CD8-positive, alpha-beta memory T cell (primary cell): Measurements from ENCODE around the gene ATP6AP2. TPM values are rescaled to one million over a fixed set of nuclear protein-coding genes. Genes with fewer than 3 reads are reported as not detected.

ENCODE experiments used
- CTCF ChIA-PET: fragments of 350-600 bp; sonication (Branson Sonifier 250); formaldehyde crosslinking; loops from one replicate; lab custom pipeline; 2021; ENCODE audit warnings: antibody characterized with exemption; lab: Charles Lee
- POLR2A ChIA-PET: fragments of 350-600 bp; sonication (Branson Sonifier 250); formaldehyde crosslinking; loops from one replicate; lab custom pipeline; 2021; ENCODE audit warnings: antibody characterized with exemption; lab: Charles Lee
- DNase-seq, 5 donors: peaks; one replicate each; pipeline versions ENCODE4 v3.0.0 to v3.0.0-alpha.2; 2020 to 2022; ENCODE audit warnings: mixed read lengths in 1 of 5
- H3K27ac ChIP-seq: one replicate; pipeline ENCODE4 v1.7.0; 2013; ENCODE audit warnings: low read depth, mild to moderate bottlenecking, low read length, moderate library complexity
- H3K27me3 ChIP-seq: 2 replicates; pipeline ENCODE4 v1.7.0; 2013; ENCODE audit warnings: low read length, mild to moderate bottlenecking; ENCODE audit not compliant: insufficient read depth, poor library complexity, severe bottlenecking
- H3K36me3 ChIP-seq: 2 replicates; pipeline ENCODE4 v1.7.0; 2013; ENCODE audit warnings: mild to moderate bottlenecking, low read length, moderate library complexity; ENCODE audit not compliant: insufficient read depth
- H3K4me1 ChIP-seq: 2 replicates; pipeline ENCODE4 v1.7.0; 2013; ENCODE audit warnings: mild to moderate bottlenecking, low read length, moderate library complexity; ENCODE audit not compliant: insufficient read depth
- H3K4me3 ChIP-seq: 2 replicates; pipeline ENCODE4 v1.7.0; 2013; ENCODE audit warnings: mild to moderate bottlenecking, low read length
- H3K9me3 ChIP-seq: 2 replicates; pipeline ENCODE4 v1.7.0; 2013; ENCODE audit warnings: mild to moderate bottlenecking, low read length
- H3K27ac Mint-ChIP-seq, 8 donors: one replicate each; pipeline ENCODE4 v1.8.0; 2020 to 2021; ENCODE audit warnings: mixed read lengths in 8 of 8, mild to moderate bottlenecking in 6 of 8, inconsistent platforms in 3 of 8, moderate library complexity in 3 of 8
- H3K27me3 Mint-ChIP-seq, 2 donors: one replicate each; pipeline ENCODE4 v1.8.0; 2020 to 2021; ENCODE audit warnings: mixed read lengths in 2 of 2, mild to moderate bottlenecking in 1 of 2, moderate library complexity in 1 of 2
- H3K36me3 Mint-ChIP-seq, 3 donors: one replicate each; pipeline ENCODE4 v1.8.0; 2020 to 2021; ENCODE audit warnings: mixed read lengths in 3 of 3, inconsistent platforms in 1 of 3, mild to moderate bottlenecking in 1 of 3
- H3K4me1 Mint-ChIP-seq, 3 donors: one replicate each; pipeline ENCODE4 v1.8.0; 2020 to 2021; ENCODE audit warnings: mixed read lengths in 3 of 3, inconsistent platforms in 1 of 3, mild to moderate bottlenecking in 1 of 3
- H3K4me3 Mint-ChIP-seq, 7 donors: one replicate each; pipeline ENCODE4 v1.8.0; 2020 to 2021; ENCODE audit warnings: mixed read lengths in 7 of 7, mild to moderate bottlenecking in 6 of 7, moderate library complexity in 4 of 7, inconsistent platforms in 2 of 7
- H3K9me3 Mint-ChIP-seq, 5 donors: one replicate each; pipeline ENCODE4 v1.8.0; 2020 to 2022; ENCODE audit warnings: mixed read lengths in 5 of 5, mild to moderate bottlenecking in 3 of 5, moderate library complexity in 2 of 5, inconsistent platforms in 1 of 5
- polyA plus RNA-seq: library from polyadenylated mRNA; unstranded; fragments of 300-500 nt; fragmentation: Illumina TruSeq; gene quantifications from one replicate; pipeline ENCODE4 v1.2.3, GENCODE V29; 2021
- total RNA-seq, 2 experiments: library from RNA; stranded (reverse); gene quantifications; one replicate each; pipeline ENCODE4 v1.2.3, GENCODE V29; 2021

Gene ATP6AP2
- total RNA-seq (10 to 100 TPM; 68.0 to 69.4 TPM), polyA plus RNA-seq (175 TPM)

- Histone ChIP-seq H3K27ac (peak within 1 kb of the TSS; percentile 87), H3K36me3 (no peaks in the 10 kb centered on the region), H3K4me1 (peaks cover 10% of the 10 kb centered on the region), H3K27me3 (no peaks in the 10 kb centered on the region), H3K4me3 (peak within 1 kb of the TSS; percentile 81), H3K9me3 (no peaks in the 10 kb centered on the region)
- Mint-ChIP-seq H3K4me1 (peaks cover 26 to 36% (median 35%) of the 10 kb centered on the region in 3 donors), H3K4me3 (peak within 1 kb of the TSS; percentile 80 to 98 (median 95)), H3K36me3 (peaks cover 0 to 2% (median 2%) of the 10 kb centered on the region in 3 donors), H3K9me3 (no peaks in the 10 kb centered on the region), H3K27me3 (peaks cover 0 to 20% of the 10 kb centered on the region in 2 donors), H3K27ac (peak within 1 kb of the TSS; percentile 90 to 99 (median 96))
- CTCF ChIA-PET: interaction anchor here (1.2 to 1.8 kb wide), 2 partner anchors 9 to 42 kb away, joined by 3 to 5 read pairs; no protein-coding TSS in a partner anchor
- POLR2A ChIA-PET: interaction anchor here (1.9 kb wide), 1 partner anchor 10 kb away, joined by 5 read pairs; no protein-coding TSS in a partner anchor
- peak; percentile 79 to 95 (median 88) for DNase-seq
These were observed at the start of gene ATP6AP2 for GRCh38 chrX:40580537-40581335. TSS of gene ATP6AP2 (plus strand) at chrX:40580970. CDS start at chrX:40581066, 96 bp downstream.

GRCh38 chrX:40531056-40531826 lies 49.5 kb upstream of the ATP6AP2 start:
- H3K27me3 ChIP-seq: no peaks in the 10 kb centered on the region
- H3K36me3 Mint-ChIP-seq: no peaks in the 10 kb centered on the region
- H3K4me1 Mint-ChIP-seq: no peaks in the 10 kb centered on the region
- H3K4me1 ChIP-seq: no peaks in the 10 kb centered on the region
- POLR2A ChIA-PET: no interaction called here
- H3K9me3 Mint-ChIP-seq: no peaks in the 10 kb centered on the region
- CTCF ChIA-PET: no interaction called here
- no peaks in the 10 kb centered on the region for H3K36me3 ChIP-seq
- peaks cover 5% of the 10 kb centered on the region in 2 donors for H3K27me3 Mint-ChIP-seq
- H3K4me3 Mint-ChIP-seq: no peak overlapping the region
- no peaks in the 10 kb centered on the region for H3K9me3 ChIP-seq
- H3K27ac ChIP-seq: no peak overlapping the region
- no peak for DNase-seq
- no peak overlapping the region for H3K4me3 ChIP-seq
- no peak overlapping the region for H3K27ac Mint-ChIP-seq

GRCh38 chrX:40537310-40537709 lies 43.5 kb upstream of the ATP6AP2 start:
- no peak overlapping the region for H3K27ac ChIP-seq
- Mint-ChIP-seq H3K27me3 (peaks cover 0 to 9% of the 10 kb centered on the region in 2 donors), H3K36me3 (no peaks in the 10 kb centered on the region), H3K4me1 (peaks cover 17 to 20% (median 19%) of the 10 kb centered on the region in 3 donors), H3K4me3 (no peak overlapping the region), H3K27ac (no peak overlapping the region), H3K9me3 (no peaks in the 10 kb centered on the region)
- H3K4me3 ChIP-seq: no peak overlapping the region
- no peaks in the 10 kb centered on the region for H3K9me3 ChIP-seq
- no peaks in the 10 kb centered on the region for H3K36me3 ChIP-seq
- H3K27me3 ChIP-seq: no peaks in the 10 kb centered on the region
- H3K4me1 ChIP-seq: peaks cover 11% of the 10 kb centered on the region
- ChIA-PET CTCF (no interaction called here), POLR2A (no interaction called here)
- DNase-seq: no peak

- H3K27ac Mint-ChIP-seq: peak overlapping the region in 1 of 8 donors; percentile 35
- no peaks in the 10 kb centered on the region for H3K9me3 Mint-ChIP-seq
These were observed 42.4 kb upstream of the ATP6AP2 start for GRCh38 chrX:40538406-40538805.

GRCh38 chrX:40539214-40540142 lies 41.3 kb upstream of the ATP6AP2 start:
- no peaks in the 10 kb centered on the region for H3K36me3 ChIP-seq
- H3K4me3 ChIP-seq: no peak overlapping the region
- CTCF ChIA-PET: interaction anchor here (0.8 to 1.0 kb wide), 4 partner anchors 10 to 104 kb away, joined by 3 to 5 read pairs (median 4); partner anchors contain the start of gene ATP6AP2
- DNase-seq: peak; percentile 47 to 78 (median 61)
- H3K36me3 Mint-ChIP-seq: no peaks in the 10 kb centered on the region
- H3K27ac ChIP-seq: no peak overlapping the region
- peaks cover 22 to 27% (median 26%) of the 10 kb centered on the region in 3 donors for H3K4me1 Mint-ChIP-seq
- no peaks in the 10 kb centered on the region for H3K9me3 Mint-ChIP-seq
- no peaks in the 10 kb centered on the region for H3K9me3 ChIP-seq
- H3K4me1 ChIP-seq: peaks cover 11% of the 10 kb centered on the region
- H3K27me3 Mint-ChIP-seq: peaks cover 0 to 9% of the 10 kb centered on the region in 2 donors
- peak overlapping the region; percentile 38 to 62 (median 45) for H3K4me3 Mint-ChIP-seq
- peak overlapping the region; percentile 61 to 90 (median 80) for H3K27ac Mint-ChIP-seq
- no peaks in the 10 kb centered on the region for H3K27me3 ChIP-seq
- POLR2A ChIA-PET: no interaction called here

More at GRCh38 chrX:40538406-40538805, 42.4 kb upstream of the ATP6AP2 start:
- H3K27ac ChIP-seq: no peak overlapping the region
- CTCF ChIA-PET: interaction anchor here (0.8 to 0.9 kb wide), 2 partner anchors 12 to 42 kb away, joined by 4 to 5 read pairs; partner anchors contain the start of gene ATP6AP2
- H3K36me3 ChIP-seq: no peaks in the 10 kb centered on the region
- Mint-ChIP-seq H3K4me3 (peak overlapping the region in 1 of 7 donors; percentile 53), H3K27me3 (peaks cover 0 to 9% of the 10 kb centered on the region in 2 donors), H3K4me1 (peaks cover 17 to 20% (median 19%) of the 10 kb centered on the region in 3 donors), H3K36me3 (no peaks in the 10 kb centered on the region)
- DNase-seq: no peak
- no peaks in the 10 kb centered on the region for H3K27me3 ChIP-seq
- no peak overlapping the region for H3K4me3 ChIP-seq
- no peaks in the 10 kb centered on the region for H3K9me3 ChIP-seq
- POLR2A ChIA-PET: no interaction called here
- peaks cover 11% of the 10 kb centered on the region for H3K4me1 ChIP-seq

- H3K4me1 Mint-ChIP-seq: peaks cover 22 to 27% (median 26%) of the 10 kb centered on the region in 3 donors
- peaks cover 11% of the 10 kb centered on the region for H3K4me1 ChIP-seq
- ChIA-PET POLR2A (no interaction called here), CTCF (interaction anchor here (1.2 kb wide), 1 partner anchor 109 kb away, joined by 5 read pairs; no protein-coding TSS in a partner anchor)
- no peak overlapping the region for H3K27ac Mint-ChIP-seq
- H3K36me3 Mint-ChIP-seq: no peaks in the 10 kb centered on the region
- H3K27me3 Mint-ChIP-seq: peaks cover 0 to 7% of the 10 kb centered on the region in 2 donors
- DNase-seq: no peak
- no peaks in the 10 kb centered on the region for H3K9me3 ChIP-seq
- no peaks in the 10 kb centered on the region for H3K27me3 ChIP-seq
- no peak overlapping the region for H3K4me3 Mint-ChIP-seq
- no peak overlapping the region for H3K4me3 ChIP-seq
- H3K9me3 Mint-ChIP-seq: no peaks in the 10 kb centered on the region
- H3K36me3 ChIP-seq: no peaks in the 10 kb centered on the region
- no peak overlapping the region for H3K27ac ChIP-seq
These were observed 38.6 kb upstream of the ATP6AP2 start for GRCh38 chrX:40542208-40542607.

- CTCF ChIA-PET: interaction anchor here (1.2 to 3.7 kb wide), 2 partner anchors 109 to 251 kb away, joined by 5 to 23 read pairs; no protein-coding TSS in a partner anchor
- Histone ChIP-seq H3K4me1 (peaks cover 9% of the 10 kb centered on the region), H3K27me3 (no peaks in the 10 kb centered on the region), H3K4me3 (no peak overlapping the region), H3K9me3 (no peaks in the 10 kb centered on the region), H3K36me3 (no peaks in the 10 kb centered on the region), H3K27ac (no peak overlapping the region)
- H3K4me3 Mint-ChIP-seq: no peak overlapping the region
- no peaks in the 10 kb centered on the region for H3K36me3 Mint-ChIP-seq
- H3K27ac Mint-ChIP-seq: no peak overlapping the region
- POLR2A ChIA-PET: no interaction called here
- DNase-seq: no peak
- H3K27me3 Mint-ChIP-seq: peaks cover 0 to 6% of the 10 kb centered on the region in 2 donors
- peaks cover 22 to 27% (median 26%) of the 10 kb centered on the region in 3 donors for H3K4me1 Mint-ChIP-seq
- no peaks in the 10 kb centered on the region for H3K9me3 Mint-ChIP-seq
These were observed 37.8 kb upstream of the ATP6AP2 start for GRCh38 chrX:40542972-40543371.
